T-helper 9 cell (primary cell): Measurements from ENCODE around the gene OR10C1.

Experiments
- DNase-seq: peaks from one replicate; pipeline ENCODE4 v3.0.0-alpha.2; 2020

Gene OR10C1

GRCh38 chr6:29478740-29479139 lies 39.6 kb downstream of the OR10C1 start:
- no peak for DNase-seq

GRCh38 chr6:29479560-29479959 lies 40.5 kb downstream of the OR10C1 start:
- no peak for DNase-seq

GRCh38 chr6:29483186-29483585 lies 44.1 kb downstream of the OR10C1 start:
- no peak for DNase-seq

DNA sequence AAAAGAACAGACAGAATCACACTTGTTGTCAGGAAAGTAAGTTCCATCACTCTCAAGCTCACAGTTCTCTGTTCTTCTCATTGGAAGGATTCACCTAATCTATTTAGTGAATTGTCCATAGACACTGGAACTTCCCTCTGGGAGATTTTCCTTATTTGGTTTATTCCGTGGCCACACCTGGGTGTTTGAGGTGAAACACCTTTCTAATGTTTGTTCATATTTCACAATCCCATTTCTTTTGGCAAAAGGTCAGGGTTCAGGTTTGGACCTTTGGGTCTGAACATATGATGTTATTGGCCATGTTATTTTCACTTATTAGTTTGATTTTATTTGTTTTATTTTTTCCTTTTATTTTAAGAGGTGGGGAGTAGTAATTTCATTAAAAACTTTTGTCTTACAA lies 44.6 kb downstream of the OR10C1 start:
- no peak for DNase-seq

GRCh38 chr6:29486577-29486976 lies 47.5 kb downstream of the OR10C1 start:
- no peak for DNase-seq

GRCh38 chr6:29487131-29487530 lies 48.0 kb downstream of the OR10C1 start:
- no peak for DNase-seq

DNA sequence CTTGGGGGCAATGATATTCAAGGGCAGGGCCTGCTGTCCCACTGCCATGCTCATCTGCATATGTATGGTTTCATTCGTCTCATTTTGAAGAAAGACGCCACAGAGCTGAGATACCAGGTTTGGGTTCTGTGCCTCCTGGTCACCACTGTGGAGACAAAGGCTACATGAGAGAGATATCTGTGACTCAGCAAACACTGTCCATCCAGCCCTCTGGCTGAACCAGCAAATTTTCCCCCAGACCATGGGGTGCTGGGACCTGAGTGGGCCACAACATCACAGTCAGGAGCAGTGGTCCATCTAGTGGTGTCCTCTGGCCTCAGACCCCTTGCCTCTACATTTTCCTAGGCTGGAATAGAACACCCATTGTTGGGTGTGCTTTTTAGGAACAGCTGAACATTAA lies 48.6 kb downstream of the OR10C1 start, which contains the start of gene MAS1L:
Gene MAS1L (minus strand): TSS at position 297 of the 400 bp plus-strand sequence. CDS start 54 bp downstream, at position 243.
- DNase-seq: no peak

- no peak for DNase-seq
Measured at GRCh38 chr6:29488874-29489273, 49.8 kb downstream of the OR10C1 start.

DNA sequence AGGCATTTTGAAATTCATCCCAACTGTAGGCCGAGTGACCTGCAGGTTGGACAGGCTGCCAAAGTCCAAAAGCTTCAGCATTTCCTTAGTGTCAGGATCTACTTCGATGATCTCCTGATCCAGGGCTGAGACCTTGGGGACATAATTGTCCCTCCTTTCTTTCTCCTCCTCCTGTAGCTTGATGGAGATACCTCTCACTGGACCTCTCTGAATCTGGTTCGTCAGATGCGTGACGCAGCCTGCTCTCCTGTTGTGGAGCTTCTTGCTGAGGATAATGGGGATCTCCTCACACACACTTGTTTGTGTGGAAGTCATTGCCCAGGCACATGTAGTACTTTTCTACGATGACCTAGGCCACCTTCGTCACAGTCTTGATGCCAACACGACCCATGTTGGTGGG lies 50.2 kb downstream of the OR10C1 start:
- DNase-seq: no peak

DNA sequence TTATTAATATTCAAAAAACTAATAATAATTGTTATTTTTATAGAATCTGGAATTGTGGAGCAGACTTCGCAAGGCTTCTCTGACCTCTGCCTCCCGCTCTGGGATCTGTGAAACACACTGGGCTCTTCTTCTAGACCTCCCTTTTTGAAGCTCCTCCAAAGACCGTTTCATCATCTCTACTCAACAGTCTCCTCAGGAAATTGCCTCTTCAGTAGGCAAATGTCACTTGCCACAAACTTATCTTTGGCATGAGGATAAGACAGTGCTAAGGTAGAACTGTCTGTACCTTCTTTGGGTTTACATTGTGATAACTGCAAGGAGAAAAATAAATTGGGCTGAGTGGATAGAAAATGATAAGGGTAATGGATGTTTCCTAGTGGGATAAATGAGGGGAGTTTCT lies 50.9 kb downstream of the OR10C1 start:
- no peak for DNase-seq

GRCh38 chr6:29490552-29490951 lies 51.4 kb downstream of the OR10C1 start:
- no peak for DNase-seq
